CD4-positive, alpha-beta T cell (primary cell): ENCODE results near the gene FAM170B. TPM values are rescaled to one million over a fixed set of nuclear protein-coding genes. Genes with fewer than 3 reads are reported as not detected.

Experiments used
- ATAC-seq: fragments of 200-7000 bp; cut with Tn5 transposase; one replicate; pipeline ENCODE4 v1.10.0; 2022; ENCODE audit warnings: mild to moderate bottlenecking; ENCODE audit not compliant: poor library complexity
- CTCF ChIA-PET: fragments of 350-600 bp; sonication (Branson Sonifier 250); formaldehyde crosslinking; loops from one replicate; lab custom pipeline; 2021; ENCODE audit warnings: antibody characterized with exemption, inconsistent platforms; lab: Charles Lee
- POLR2A ChIA-PET: fragments of 350-600 bp; sonication (Branson Sonifier 250); formaldehyde crosslinking; loops from one replicate; lab custom pipeline; 2021; ENCODE audit warnings: antibody characterized with exemption, inconsistent platforms; lab: Charles Lee
- DNase-seq, 14 experiments: peaks; one replicate each; pipeline ENCODE4 v3.0.0-alpha.2; 2013 to 2020; ENCODE audit warnings: mixed read lengths in 2 of 14
- H3K27ac ChIP-seq, 2 donors: one replicate each; pipeline versions ENCODE4 v1.5.1 to v1.7.0; 2013; ENCODE audit warnings: low read length in 2 of 2, low read depth in 1 of 2, mild to moderate bottlenecking in 1 of 2
- H3K27me3 ChIP-seq, 2 experiments: 1 replicate in 1 of 2; 2 replicates in 1 of 2; pipeline versions ENCODE4 v1.6.1 to v1.7.0; 2013; ENCODE audit warnings: low read length in 2 of 2, control low read depth in 1 of 2, mild to moderate bottlenecking in 1 of 2, moderate library complexity in 1 of 2; ENCODE audit not compliant: insufficient read depth in 2 of 2, control insufficient read depth in 1 of 2
- H3K36me3 ChIP-seq: one replicate; pipeline ENCODE4 v1.6.1; 2013; ENCODE audit warnings: low read length, control low read depth; ENCODE audit not compliant: insufficient read depth
- H3K4me1 ChIP-seq: one replicate; pipeline ENCODE4 v1.6.1; 2013; ENCODE audit warnings: low read length, control low read depth; ENCODE audit not compliant: insufficient read depth
- H3K4me3 ChIP-seq: one replicate; pipeline ENCODE4 v1.5.1; 2013; ENCODE audit warnings: mild to moderate bottlenecking, low read length, moderate library complexity
- H3K9me3 ChIP-seq, 2 experiments: 1 replicate in 1 of 2; 2 replicates in 1 of 2; pipeline versions ENCODE4 v1.6.1 to v1.7.0; 2013; ENCODE audit warnings: low read length in 2 of 2, mild to moderate bottlenecking in 2 of 2, control low read depth in 1 of 2, moderate library complexity in 1 of 2; ENCODE audit not compliant: control insufficient read depth in 1 of 2, insufficient read depth in 1 of 2
- H3K27ac Mint-ChIP-seq: one replicate; pipeline ENCODE4 v1.8.0; 2020; ENCODE audit warnings: mixed read lengths
- H3K27me3 Mint-ChIP-seq: one replicate; pipeline ENCODE4 v1.8.0; 2021; ENCODE audit warnings: mixed read lengths
- H3K36me3 Mint-ChIP-seq: one replicate; pipeline ENCODE4 v1.8.0; 2021; ENCODE audit warnings: low read depth, mixed read lengths
- H3K4me1 Mint-ChIP-seq: one replicate; pipeline ENCODE4 v1.8.0; 2021; ENCODE audit warnings: low read depth, mixed read lengths
- H3K4me3 Mint-ChIP-seq: one replicate; pipeline ENCODE4 v1.8.0; 2020; ENCODE audit warnings: mild to moderate bottlenecking, mixed read lengths
- H3K9me3 Mint-ChIP-seq: one replicate; pipeline ENCODE4 v1.8.0; 2020; ENCODE audit warnings: mixed read lengths
- CTCF ChIP-seq: fragments of 200-600 bp; IDR thresholded peaks from one replicate; pipeline ENCODE4 v1.8.0; 2022; ENCODE audit warnings: antibody characterized with exemption, mild to moderate bottlenecking
- intact Hi-C, 2 experiments: fragments of 100-400 bp; cut with DNase I in 1 of 2; cut with micrococcal nuclease in 1 of 2; formaldehyde crosslinking; loops; one replicate each; pipeline versions ENCODE4 v1.15.1 to v1.9.0; 2023 to 2025; cut with DNase I, micrococcal nuclease
- total RNA-seq, 174 experiments: library from RNA in 2 of 174; stranded (reverse) in 2 of 174; gene quantifications; one replicate each; pipeline ENCODE4 v1.2.3 and lab custom pipeline; 2021 to 2026

Gene FAM170B
- total RNA-seq, 2 experiments from 2014 or later = not detected

GRCh38 chr10:49082766-49083165, 51.1 kb downstream of the FAM170B start:
- no peak for TF ChIP-seq CTCF
- intact Hi-C loops = no loop called here
- H3K9me3 Mint-ChIP-seq = peaks cover 8% of the 10 kb centered on the region
- no peak overlapping the region for H3K27ac Mint-ChIP-seq
- CTCF ChIA-PET = no interaction called here
- ATAC-seq (no peak), DNase-seq (no peak)
- H3K27me3 ChIP-seq = no peaks in the 10 kb centered on the region
- no peak overlapping the region for H3K4me3 Mint-ChIP-seq
- no peaks in the 10 kb centered on the region for H3K36me3 ChIP-seq
- H3K27ac ChIP-seq = no peak overlapping the region
- H3K4me1 ChIP-seq = no peaks in the 10 kb centered on the region
- no peak overlapping the region for H3K4me3 ChIP-seq
- H3K9me3 ChIP-seq = peaks cover 0 to 6% of the 10 kb centered on the region in 2 experiments
- POLR2A ChIA-PET = no interaction called here
- no peaks in the 10 kb centered on the region for H3K36me3 Mint-ChIP-seq
- H3K4me1 Mint-ChIP-seq = no peaks in the 10 kb centered on the region
- H3K27me3 Mint-ChIP-seq = peaks cover under 1% of the 10 kb centered on the region

DNA sequence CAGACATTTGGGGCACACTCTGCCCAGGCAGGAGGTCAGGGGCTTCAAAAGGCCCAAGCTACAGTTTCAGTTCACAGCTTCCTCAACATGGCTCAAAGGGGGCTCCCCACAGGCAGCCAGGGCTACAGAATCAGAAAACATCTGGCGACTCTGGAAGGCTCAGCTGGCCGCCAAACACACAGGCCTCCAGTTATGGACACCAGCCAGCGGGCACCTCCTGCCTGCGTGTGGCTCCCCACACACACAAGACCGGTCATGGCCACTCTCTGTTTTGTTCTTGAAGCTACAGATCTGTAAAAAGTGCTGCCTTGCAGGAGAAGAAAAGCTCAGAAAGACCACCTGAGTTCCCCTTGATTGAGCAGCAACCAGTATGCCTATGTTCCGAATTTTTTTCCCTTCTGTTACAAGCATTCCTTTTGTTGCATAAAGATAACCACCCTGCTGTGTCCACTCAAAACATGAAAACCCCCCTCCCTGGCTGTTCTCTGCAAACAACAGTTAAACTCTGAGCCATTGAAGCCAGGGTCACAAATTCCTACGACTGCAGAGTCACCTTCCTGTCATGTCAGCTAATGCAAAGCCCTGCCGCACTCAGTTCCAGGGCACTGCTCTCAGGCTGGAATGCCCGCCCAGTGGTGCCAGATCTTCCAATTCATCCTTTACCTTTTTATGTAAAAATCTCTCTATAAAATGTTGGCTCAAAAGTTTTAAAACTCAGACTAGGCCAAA, 52.1 kb downstream of the FAM170B start:
- no peaks in the 10 kb centered on the region for H3K27me3 ChIP-seq
- intact Hi-C loops = no loop called here
- DNase-seq (no peak), ATAC-seq (no peak)
- Mint-ChIP-seq H3K4me1 (no peaks in the 10 kb centered on the region), H3K4me3 (no peak overlapping the region), H3K27me3 (peaks cover 7% of the 10 kb centered on the region), H3K9me3 (peaks cover 3% of the 10 kb centered on the region), H3K36me3 (no peaks in the 10 kb centered on the region), H3K27ac (no peak overlapping the region)
- H3K9me3 ChIP-seq = no peaks in the 10 kb centered on the region
- CTCF ChIA-PET = no interaction called here
- no peak overlapping the region for H3K27ac ChIP-seq
- no peaks in the 10 kb centered on the region for H3K4me1 ChIP-seq
- POLR2A ChIA-PET = no interaction called here
- no peak for TF ChIP-seq CTCF
- no peak overlapping the region for H3K4me3 ChIP-seq
- no peaks in the 10 kb centered on the region for H3K36me3 ChIP-seq

Other genes with a start within 250 kb of the FAM170B start
- not detected for gene LRRC18, start 194.2 kb downstream of the FAM170B start, total RNA-seq
- under 1 TPM in 1 of 2 experiments, not detected in 1; 0.05 TPM for gene VSTM4, start 18.5 kb downstream of the FAM170B start, total RNA-seq
- gene TMEM273, start 54.4 kb upstream of the FAM170B start, total RNA-seq = 1 to 10 TPM; 1.8 to 2.2 TPM
- gene C10orf71, start 165.1 kb upstream of the FAM170B start, total RNA-seq = not detected